ENCODE measurements around the gene COL15A1. TPM values are rescaled to one million over a fixed set of nuclear protein-coding genes. Genes with fewer than 3 reads are reported as not detected.

The COL15A1 gene
- total RNA-seq, 1 donor from 2014 or later, result 0.07 TPM

DNA sequence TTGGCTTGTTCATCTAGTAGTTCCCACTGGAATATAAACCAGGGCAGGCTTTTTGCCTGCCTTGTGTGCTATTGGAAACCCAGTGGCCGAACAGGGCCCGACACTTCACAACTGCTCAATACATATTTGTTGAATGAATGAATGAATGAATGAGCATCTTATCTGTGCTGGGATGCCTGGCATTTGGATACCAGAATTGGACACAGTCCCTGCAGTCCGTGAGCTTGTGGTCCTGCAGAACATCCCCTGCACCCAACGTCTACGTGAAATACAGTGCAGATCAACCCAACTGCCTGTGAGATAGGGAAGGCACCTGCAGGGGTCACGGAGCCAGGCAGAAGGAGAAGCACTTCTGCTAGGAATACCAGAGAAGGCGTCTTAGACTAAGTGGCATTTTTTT, 30.0 kb upstream of the COL15A1 start:
- CTCF ChIA-PET, result no interaction called here
- H3K4me1 Mint-ChIP-seq, result no peaks in the 10 kb centered on the region
- no peak overlapping the region for H3K27ac Mint-ChIP-seq
- POLR2A ChIA-PET, result no interaction called here
- H3K27me3 Mint-ChIP-seq, result peaks cover 6% of the 10 kb centered on the region
- ATAC-seq (ENCODE audit: low read depth) (no peak), DNase-seq (no peak)
- H3K4me3 Mint-ChIP-seq, result no peak overlapping the region
- H3K9me3 Mint-ChIP-seq, result no peaks in the 10 kb centered on the region
- H3K36me3 Mint-ChIP-seq (ENCODE audit: low read depth), result no peaks in the 10 kb centered on the region
- intact Hi-C loops (cut with micrococcal nuclease), result no loop called here
- TF ChIP-seq CTCF (IDR thresholded peaks at IDR 0.05), result no peak

- ChIA-PET POLR2A (no interaction called here), CTCF (no interaction called here)
- ATAC-seq (ENCODE audit: low read depth) (no peak), DNase-seq (no peak)
- Mint-ChIP-seq H3K4me3 (no peak overlapping the region), H3K9me3 (no peaks in the 10 kb centered on the region), H3K36me3 (ENCODE audit: low read depth) (no peaks in the 10 kb centered on the region), H3K27ac (no peak overlapping the region), H3K4me1 (no peaks in the 10 kb centered on the region), H3K27me3 (peaks cover 6% of the 10 kb centered on the region)
- intact Hi-C loops (cut with micrococcal nuclease), result no loop called here
- no peak for TF ChIP-seq CTCF (IDR thresholded peaks at IDR 0.05)
Observed at GRCh38 chr9:98915599-98915998, 28.1 kb upstream of the COL15A1 start.

DNA sequence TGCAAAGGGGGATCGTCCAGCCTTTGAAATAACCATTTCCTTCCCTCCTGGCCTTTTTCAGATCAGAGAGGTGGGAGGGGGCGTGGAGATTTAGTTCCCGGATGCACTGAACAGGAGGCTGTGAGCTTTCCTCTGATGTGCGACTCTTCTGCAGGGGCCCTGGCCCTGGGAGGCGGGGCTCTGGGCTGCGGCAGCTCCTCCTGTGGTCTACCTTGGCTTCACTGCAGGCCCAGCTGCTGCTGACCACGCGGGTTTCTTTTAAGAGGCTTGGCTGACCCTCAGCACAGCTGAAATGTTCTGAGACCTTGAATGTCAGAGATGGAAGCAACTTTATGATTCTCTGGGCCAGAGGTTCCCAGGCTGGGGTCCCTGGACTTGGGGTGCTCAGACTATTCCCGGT, 27.0 kb upstream of the COL15A1 start:
- Mint-ChIP-seq H3K36me3 (ENCODE audit: low read depth) (no peaks in the 10 kb centered on the region), H3K4me1 (no peaks in the 10 kb centered on the region), H3K27ac (no peak overlapping the region), H3K27me3 (peaks cover 6% of the 10 kb centered on the region), H3K9me3 (no peaks in the 10 kb centered on the region), H3K4me3 (no peak overlapping the region)
- POLR2A ChIA-PET, result no interaction called here
- no peak for TF ChIP-seq CTCF (IDR thresholded peaks at IDR 0.05)
- intact Hi-C loops (cut with micrococcal nuclease), result no loop called here
- no peak for ATAC-seq (ENCODE audit: low read depth)
- CTCF ChIA-PET, result no interaction called here
- DNase-seq, result no peak

GRCh38 chr9:98917746-98918487, 25.8 kb upstream of the COL15A1 start:
- TF ChIP-seq CTCF (IDR thresholded peaks at IDR 0.05), result no peak
- no peaks in the 10 kb centered on the region for H3K36me3 Mint-ChIP-seq (ENCODE audit: low read depth)
- intact Hi-C loops (cut with micrococcal nuclease), result no loop called here
- no peak for ATAC-seq (ENCODE audit: low read depth)
- H3K27ac Mint-ChIP-seq, result no peak overlapping the region
- no peaks in the 10 kb centered on the region for H3K9me3 Mint-ChIP-seq
- peaks cover 6% of the 10 kb centered on the region for H3K27me3 Mint-ChIP-seq
- ChIA-PET POLR2A (no interaction called here), CTCF (no interaction called here)
- no peak for DNase-seq
- H3K4me1 Mint-ChIP-seq, result peaks cover under 1% of the 10 kb centered on the region
- H3K4me3 Mint-ChIP-seq, result no peak overlapping the region

DNA sequence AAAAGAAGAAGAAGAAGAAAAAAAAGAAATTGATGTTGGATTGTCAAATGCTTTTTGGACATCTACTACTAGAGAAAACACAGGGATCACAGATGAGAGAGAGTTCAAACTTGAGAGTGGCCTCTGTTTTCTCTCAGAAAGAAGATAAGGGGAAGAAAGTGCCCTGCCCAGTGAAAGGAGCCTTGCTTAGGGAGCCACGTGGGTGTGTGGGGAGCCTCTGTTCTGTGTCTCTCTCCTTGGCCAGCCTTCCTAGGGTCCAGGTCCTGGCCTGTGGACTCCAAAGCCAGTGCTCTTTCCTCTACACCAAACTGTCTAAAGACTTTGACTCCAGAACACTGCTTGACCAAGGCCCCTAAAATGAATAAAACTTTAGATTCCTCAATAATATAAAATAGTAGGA, 22.0 kb upstream of the COL15A1 start:
- peaks cover 3% of the 10 kb centered on the region for H3K27me3 Mint-ChIP-seq
- ATAC-seq (ENCODE audit: low read depth) (no peak), DNase-seq (no peak)
- no peak overlapping the region for H3K4me3 Mint-ChIP-seq
- no peak overlapping the region for H3K27ac Mint-ChIP-seq
- CTCF ChIA-PET, result no interaction called here
- H3K36me3 Mint-ChIP-seq (ENCODE audit: low read depth), result no peaks in the 10 kb centered on the region
- no peak for TF ChIP-seq CTCF (IDR thresholded peaks at IDR 0.05)
- POLR2A ChIA-PET, result no interaction called here
- H3K9me3 Mint-ChIP-seq, result no peaks in the 10 kb centered on the region
- intact Hi-C loops (cut with micrococcal nuclease), result no loop called here
- H3K4me1 Mint-ChIP-seq, result peaks cover 4% of the 10 kb centered on the region

All from activated B cell treated with CpG ODN at 0.5 μM for 24 hours (primary cell).